Umbilical cord (tissue), 2 donors: ENCODE results near the gene TAOK1. TPM values are rescaled to one million over a fixed set of nuclear protein-coding genes. Genes with fewer than 3 reads are reported as not detected.
"Not testable (repeated sequence)": the region's sequence is repeated elsewhere in the genome, so short reads cannot be mapped to it uniquely, and the experiment has no call there.

Source experiments
- DNase-seq: peaks from one replicate; pipeline ENCODE4 v3.0.0-alpha.2; 2015; ENCODE audit warnings: low spot score
- total RNA-seq: library from RNA; depleted of rRNA; stranded (reverse); fragments of >200 nt; gene quantifications from one replicate; pipeline ENCODE4 v1.2.3, GENCODE V29; 2014; ENCODE audit warnings: low replicate concordance; ENCODE audit not compliant: insufficient read depth

The TAOK1 gene
- total RNA-seq, 1 donor from 2014 or later: 84.7 TPM

DNA sequence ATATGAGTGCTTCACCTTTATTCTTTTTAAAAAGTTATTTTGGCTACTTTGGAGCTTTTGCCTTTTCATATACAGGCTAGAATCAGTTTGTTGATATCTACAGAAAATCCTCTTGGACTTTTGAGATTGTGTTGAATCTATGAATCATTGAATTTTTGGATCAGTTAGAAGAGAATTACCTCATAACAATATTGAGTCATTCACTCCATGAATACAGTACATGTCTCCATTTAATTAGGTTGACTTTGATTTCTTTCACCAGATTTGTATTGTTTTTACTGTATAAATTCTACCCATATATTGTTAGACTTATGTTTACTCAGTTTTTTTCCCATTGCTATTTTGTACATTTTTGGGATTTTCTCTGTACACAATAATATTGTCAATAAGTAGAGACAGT, 54.4 kb downstream of the TAOK1 start:
- peak; percentile 50 for DNase-seq

DNA sequence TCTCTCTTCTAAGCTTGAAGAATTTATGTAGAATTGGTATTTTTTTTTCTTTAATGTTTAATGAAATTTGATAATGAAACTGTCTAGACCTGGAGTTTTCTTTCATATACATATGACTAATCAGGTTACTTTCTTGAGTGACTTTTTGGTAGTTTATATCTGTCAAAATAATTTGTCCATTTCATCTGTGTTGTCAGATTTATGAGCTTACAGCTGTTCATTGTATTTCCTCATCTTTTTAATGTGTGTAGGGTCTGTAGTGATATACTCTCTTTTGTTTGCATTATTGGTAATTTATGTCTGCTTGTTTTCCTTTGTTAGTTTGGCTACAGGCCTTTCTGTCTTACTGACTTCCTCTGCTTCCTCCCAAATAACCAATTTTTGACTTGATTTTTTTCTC, 55.7 kb downstream of the TAOK1 start:
- DNase-seq: no peak

DNA sequence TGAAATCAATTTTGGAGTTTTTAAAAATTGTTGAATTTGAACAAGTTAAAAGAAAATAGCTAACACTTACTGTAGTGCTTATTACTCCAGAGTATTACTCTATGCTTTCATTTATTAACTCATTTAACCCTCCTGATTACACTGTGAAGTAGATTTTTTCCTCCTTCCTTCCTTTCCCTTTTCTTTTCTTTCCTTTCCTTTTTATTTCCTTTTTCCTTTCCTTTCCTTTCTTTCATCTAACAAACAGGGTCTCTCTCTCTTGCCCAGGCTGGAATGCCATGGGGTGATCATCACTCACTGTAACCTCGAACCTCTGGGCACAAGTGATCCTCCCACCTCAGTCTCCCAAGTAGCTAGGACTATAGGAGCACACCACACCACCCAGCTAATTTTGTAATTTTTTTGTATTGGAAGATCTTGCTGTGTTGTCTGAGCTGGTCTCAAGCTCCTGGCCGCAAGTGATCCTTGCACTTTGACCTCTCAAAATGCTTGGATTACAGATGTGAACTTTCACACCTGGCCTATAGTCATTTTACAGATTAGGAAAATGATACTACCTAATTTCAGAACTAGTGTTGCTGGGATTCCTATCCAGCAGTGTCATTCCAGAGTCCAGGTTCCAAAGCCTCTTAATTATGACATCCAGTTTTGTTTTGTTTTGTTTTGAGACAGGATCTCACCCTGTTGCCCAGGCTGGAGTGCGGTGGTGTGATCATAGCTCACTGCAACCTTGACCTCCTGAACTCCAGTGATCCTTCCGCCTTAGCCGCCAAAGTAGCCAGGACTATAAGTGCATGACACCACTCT, 59.9 kb downstream of the TAOK1 start:
- no peak for DNase-seq

DNA sequence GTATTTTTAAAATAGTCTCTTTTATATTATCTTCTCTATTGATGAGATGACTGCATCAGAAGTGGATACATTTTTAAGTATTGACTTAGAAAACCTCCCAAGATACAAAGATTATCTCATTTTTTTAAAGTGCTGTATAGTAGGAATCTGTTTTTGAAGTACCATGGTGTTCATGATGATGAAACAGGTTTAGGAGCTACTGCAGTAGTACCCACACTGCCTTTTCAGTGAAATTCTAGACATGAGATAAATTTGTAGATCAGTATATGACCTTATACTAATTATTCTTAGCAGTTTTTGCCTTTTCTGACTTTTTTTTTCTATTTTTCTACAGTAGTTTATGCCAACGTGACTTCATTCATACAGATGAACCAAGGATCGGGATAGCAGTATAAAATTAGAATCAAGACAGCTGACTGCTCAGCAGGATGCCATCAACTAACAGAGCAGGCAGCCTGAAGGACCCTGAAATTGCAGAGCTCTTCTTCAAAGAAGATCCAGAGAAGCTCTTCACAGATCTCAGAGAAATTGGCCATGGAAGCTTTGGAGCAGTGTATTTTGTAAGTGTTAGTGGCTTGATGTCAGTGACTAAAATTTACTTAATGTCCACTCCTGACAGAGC, 61.1 kb downstream of the TAOK1 start:
- DNase-seq: no peak

DNA sequence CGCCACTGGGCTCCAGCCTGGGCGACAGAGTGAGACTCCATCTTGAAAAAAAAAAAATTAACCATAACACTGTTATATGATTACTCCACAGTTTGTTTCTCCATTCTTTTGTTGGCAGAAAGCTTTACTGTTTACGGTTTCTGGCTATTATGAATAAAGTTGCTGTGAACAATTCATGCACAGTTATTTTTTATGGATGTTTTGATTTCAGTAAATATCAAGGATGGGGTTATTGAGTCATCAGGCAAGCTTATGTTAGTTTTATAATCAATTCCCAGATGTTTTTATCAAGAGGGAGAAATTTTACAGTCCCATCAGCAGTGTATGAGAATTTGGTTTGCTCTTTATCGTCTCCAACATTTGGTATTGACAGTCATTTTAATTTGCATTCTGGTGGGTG, 67.9 kb downstream of the TAOK1 start:
- no peak for DNase-seq

DNA sequence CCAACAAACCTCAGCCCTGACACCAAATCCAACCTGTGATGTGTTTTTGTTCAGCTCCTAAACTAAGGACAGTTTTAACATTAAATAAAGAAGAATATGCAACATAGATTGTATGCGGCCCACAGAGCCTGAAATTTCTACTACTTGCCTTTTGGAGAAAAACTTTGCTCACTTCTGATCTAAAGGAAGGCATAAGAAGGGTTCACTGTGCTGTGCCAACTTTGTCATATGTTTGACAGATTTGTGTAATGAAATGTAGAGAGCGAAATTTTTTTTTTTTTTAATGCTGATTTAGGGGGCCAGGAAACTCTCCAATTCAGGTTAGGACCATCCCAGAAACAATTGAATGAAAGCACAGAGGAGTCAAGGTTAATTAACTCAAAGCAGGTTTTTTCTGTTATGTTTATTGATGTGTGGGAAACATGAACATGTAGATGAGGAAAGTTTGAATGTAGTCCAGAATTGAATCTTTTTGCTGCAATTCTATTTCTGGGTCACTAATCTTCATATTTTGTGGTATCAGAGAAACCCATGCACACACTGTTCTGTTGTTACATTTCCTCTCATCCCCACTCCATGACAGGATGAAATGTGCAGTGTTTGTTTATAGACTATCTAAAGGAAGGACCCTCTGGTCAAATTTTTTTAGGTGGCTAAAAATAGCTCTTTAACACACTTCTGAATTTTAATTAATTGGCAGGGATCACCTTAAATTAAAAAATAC, 71.5 kb downstream of the TAOK1 start:
- no peak for DNase-seq

DNA sequence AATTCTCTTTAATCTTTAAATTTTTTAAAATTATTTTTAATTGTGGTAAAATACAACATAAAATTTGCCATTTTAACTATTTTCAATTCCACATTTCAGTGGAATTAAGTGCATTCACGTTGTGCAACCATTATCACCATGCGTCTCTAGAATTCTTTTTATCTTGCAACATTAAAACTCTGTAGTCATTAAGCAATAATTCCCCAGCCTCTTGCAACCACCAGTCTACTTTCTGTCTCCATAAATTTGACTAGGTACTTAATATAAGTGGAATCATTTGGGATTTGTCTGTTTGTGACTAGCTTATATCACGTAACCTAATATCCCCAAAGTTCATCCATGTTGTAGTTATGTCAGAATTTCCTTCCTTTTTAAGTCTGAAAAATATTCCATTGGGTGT, 79.1 kb downstream of the TAOK1 start:
- DNase-seq: peak; percentile 59

DNA sequence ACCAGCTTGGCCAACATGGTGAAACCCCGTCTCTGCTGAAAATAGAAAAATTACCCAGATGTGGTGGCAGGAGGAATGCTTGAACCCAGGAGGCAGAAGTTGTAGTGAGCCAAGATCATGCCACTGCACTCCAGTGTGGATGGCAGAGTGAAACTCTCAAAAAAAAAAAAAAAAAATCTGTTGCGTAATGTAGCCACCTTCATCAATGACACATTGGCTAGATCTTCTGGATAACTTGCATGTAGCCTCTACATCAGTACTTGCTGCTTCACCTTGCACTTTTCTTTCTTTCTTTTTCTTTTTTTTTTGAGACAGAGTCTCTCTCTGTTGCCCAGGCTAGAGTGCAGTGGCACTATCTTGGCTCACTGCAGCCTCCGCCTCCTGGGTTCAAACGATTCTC, 83.3 kb downstream of the TAOK1 start:
- not testable (repeated sequence) for DNase-seq

DNA sequence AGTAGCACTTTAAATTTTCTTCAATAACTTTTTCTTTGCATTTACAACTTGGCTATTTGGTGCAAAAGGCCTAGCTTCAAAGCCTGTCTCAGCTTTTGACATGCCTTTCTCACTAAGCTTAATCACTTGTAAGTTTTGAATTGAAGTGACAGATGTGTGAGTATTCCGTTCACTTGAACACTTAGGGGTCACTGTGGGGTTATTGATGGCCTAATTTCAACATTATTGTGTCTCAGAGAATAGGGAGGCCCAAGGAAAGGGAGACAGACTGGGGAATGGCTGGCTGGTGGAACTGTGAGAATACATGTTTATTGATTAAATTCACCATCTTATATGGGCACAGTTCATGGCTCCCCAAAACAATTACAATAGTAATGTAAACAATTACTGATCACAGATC, 84.1 kb downstream of the TAOK1 start:
- DNase-seq: no peak

DNA sequence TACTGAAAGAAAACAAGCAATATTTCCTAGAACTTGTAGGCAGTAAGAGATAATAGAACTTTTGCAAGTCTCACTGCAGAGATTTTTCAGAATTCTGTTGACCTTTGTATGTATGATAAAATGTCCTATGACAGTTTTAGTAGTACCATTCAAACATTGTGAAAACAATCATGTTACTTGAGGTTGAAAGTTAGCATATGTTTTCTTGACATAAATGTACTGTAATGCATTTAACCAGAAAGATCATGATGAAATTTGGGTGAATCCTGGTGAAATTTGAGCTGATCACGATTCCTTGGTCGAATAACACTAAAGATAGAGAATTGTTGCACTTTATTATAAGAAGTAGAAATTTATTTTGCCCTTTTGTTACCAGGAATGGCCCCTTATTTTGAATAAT, 85.7 kb downstream of the TAOK1 start:
- no peak for DNase-seq

DNA sequence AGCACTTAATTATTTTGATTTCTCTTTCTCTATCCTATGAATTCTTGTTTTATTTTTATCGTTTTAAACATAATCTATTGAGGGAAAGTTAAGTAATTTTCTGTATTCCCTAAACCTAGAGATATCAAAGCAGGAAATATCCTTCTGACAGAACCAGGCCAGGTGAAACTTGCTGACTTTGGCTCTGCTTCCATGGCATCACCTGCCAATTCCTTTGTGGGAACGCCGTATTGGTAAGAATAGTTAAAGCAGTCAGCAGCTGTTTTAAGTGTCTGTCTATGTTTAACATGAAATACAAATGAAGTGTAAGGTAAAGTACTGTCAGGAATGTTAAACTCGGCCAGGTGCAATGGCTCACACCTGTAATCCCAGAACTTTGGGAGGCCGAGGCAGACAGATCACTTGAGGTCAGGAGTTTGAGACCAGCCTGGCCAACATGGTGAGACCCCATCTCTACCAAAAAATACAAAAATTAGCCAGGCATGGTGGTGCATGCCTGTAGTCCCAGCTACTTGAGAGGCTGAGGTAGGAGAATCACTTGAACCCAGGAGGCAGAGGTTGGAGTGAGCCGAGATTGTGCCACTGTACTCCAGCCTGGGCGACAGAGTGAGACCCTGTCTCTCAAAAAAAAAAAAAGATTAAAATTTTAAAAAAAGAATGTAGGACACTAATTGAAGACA, 90.2 kb downstream of the TAOK1 start:
- DNase-seq: not testable (repeated sequence)

DNA sequence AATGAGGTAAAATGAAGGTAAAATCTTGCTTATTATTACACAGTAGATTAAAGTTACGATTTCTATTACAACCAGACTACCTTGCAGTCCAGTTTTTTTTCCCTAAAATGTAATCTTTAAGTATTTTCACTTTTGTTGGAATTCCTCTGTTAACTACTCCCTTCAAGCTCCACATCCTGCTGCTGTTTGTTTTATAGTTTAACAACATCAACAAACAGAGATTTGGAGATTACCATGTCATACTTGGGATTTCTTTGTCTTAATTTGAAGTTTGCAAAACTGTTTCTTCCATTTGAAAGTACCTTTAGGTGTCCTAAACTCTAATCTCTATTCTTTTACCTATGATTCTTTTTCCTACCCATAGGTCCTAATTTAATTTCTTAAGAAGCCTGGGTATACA, 93.3 kb downstream of the TAOK1 start:
- DNase-seq: no peak

DNA sequence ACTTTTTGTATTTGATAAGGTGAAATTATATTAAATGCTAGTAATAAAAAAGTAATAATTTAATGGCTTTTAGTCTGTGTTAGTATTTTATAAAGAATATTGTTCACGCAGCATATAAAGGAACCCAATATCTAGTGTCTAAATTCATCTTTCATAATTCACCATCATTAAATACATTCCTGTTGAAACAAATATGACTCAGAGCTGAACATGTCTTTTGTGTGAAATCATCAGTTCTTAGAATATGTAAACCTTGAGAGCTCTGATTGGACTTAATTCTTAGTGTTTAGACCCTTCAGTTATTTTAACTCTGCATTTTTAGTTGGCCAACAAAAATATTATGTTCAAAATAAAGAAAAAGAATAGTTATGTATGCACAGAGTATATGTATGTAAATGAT, 104.8 kb downstream of the TAOK1 start:
- no peak for DNase-seq

DNA sequence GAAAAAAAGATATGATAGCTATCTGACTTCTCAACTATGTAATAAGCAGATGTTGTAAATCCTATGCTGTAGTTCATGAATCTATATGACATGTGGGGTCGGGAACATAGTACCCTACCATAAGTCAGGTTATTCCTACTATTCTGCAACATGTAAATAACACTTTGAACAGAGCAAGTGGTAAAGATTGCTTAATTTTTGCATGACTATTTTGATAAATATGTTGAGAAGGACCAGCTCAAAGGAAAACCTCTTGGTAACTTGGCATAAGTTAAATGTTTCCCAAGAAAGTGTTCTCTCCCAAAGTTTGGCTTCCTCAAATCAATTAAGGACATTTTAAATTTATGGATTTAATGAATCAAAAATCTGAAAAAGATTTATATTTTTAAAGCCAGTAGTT, 114.5 kb downstream of the TAOK1 start:
- no peak for DNase-seq

DNA sequence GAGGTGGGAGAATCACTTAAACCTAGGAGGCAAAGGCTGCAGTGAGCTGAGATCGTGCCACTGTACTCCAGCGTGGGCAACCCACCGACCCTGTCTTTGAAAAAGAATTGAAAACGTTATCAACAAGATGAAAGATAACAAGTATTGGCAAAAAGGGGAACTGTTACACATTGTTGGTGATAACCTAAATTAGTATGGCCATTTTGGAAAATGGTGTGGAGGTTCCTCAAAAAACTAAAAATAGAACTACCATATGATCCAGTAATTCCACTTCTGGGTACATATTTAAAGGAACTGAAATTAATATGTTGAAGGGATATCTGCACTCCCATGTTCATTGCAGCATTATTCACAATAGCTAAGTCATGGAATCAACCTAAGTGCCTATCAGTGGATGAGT, 115.7 kb downstream of the TAOK1 start:
- no peak for DNase-seq

DNA sequence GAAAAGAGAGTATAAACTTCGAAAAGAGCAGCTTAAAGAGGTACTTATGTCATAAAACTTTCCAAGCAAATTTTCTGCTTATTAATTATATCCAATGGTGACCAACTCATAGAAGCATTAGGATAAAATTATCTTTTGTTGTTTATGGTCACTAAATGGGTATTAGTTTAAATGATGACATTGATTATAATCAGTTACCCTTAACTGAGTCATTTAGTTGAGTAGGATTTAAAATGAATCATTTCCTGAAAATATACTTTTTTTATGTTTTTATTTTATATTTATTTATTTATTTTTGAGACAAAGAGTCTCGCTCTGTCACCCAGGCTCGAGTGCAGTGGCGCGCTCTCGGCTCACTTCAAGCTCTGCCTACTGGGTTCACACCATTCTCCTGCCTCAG, 120.8 kb downstream of the TAOK1 start:
- no peak for DNase-seq

DNA sequence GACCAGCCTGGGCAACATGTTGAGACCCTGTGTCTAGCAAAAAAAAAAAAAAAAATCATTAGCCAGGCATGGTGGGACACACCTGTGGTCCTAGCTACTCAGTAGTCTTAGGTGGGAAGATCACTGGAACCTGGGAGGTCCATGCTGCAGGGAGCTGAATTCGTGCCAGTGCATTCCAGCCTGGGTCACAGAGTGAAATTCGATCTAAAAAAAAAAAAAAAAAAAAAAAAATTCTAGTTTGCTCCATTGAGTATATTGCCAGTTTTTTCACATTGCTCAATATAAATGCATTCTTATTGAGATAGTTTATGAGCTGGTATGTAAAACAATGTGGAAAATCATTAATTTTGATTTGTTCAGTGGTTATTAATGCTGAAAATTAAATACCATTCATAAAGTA, 124.6 kb downstream of the TAOK1 start:
- no peak for DNase-seq

DNA sequence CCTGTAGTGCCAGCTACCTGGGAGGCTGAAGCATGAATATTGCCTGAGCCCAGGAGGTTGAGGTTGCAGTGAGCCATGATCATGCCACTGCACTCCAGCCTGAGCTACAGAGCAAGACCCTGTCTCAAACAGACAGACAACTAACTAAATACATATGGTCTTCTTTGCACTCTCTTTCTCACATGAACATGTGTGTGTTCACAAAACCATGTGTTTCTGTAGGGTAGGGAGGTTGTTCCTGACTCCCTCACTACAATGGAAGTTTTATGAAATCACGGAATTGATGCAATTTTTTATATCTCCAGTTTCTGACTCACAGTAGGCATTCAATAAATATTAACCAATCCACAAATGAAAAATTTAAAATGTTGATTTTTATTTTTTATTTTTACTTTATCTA, 128.2 kb downstream of the TAOK1 start:
- no peak for DNase-seq

DNA sequence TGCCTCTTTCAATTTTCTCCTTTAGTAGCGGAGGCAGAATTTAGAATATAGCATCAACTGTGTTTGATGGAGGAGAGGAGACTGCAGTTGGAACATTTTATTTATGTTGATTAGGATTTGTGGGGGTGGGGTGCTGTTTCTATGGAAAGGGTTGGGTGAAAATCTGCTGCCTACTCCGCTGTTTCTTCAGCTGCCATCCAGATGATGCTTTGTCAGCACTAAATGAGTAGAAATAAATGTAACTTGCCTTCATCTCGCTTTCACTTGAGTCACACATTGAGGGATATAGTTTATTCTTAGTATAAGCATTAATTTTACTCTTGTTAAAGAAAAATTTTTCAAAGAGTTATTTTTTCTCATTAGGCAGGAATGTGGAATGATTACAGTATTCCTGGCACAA, 134.5 kb downstream of the TAOK1 start:
- no peak for DNase-seq

DNA sequence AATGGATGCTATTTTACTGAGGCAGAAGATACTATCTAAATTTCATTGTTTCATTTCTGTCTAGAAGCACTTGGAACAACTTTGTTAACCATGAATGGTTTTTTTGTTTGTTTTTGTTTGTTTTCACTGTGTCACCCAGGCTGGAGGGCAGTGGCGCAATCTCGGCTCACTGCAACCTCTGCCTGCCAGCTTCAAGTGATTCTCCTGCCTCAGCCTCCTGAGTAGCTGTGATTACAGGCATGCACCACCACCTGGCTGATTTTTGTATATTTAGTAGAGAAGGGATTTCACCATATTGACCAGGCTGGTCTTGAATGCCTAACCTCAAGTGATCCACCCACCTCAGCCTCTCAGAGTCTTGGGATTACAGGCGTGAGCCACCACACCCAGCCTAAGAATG, 136.2 kb downstream of the TAOK1 start:
- no peak for DNase-seq

DNA sequence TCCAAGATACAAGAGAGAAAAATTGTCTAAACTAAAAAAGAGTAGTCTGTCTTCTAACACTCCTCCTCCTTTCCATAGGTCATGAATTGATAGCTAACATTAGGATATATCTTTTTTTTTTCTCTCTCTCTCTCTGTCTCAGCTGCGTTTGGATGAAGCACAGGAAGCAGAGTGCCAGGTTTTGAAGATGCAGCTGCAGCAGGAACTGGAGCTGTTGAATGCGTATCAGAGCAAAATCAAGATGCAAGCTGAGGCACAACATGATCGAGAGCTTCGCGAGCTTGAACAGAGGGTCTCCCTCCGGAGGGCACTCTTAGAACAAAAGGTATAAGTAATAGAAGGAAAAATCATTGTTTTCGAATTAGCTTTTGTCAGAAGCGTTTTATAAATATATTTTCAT, 143.8 kb downstream of the TAOK1 start:
- DNase-seq: no peak

DNA sequence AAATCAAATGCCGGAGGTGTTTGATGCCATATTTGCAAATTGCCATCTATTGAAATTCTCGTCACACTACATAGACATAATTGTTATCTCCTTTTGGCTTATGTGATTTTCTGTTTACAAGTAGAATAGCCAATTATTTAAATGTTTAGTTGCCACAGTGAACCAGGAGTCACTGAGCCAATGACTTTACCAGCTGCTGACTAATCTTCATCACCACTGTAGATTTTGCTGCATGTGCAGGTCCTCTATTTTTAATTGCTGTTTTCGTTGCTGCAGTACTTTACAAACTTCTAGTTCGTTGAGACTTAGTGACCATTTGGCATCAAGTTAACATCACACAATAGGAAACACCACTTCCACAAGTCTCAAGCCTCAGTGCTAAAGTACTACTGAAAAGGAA, 153.9 kb downstream of the TAOK1 start:
- no peak for DNase-seq
